TTC549 (cell line): Measurements from ENCODE around the gene PLA2G1B.

ENCODE experiments used
- FAIRE-seq: peaks from 2 replicates; lab custom pipeline; 2012; peaks lifted over from hg19 to GRCh38; lab: Jason Lieb, UNC

The PLA2G1B gene

GRCh38 chr12:120323772-120324171, 3.8 kb downstream of the PLA2G1B start:
- FAIRE-seq, result no peak

GRCh38 chr12:120321382-120322202, 6.0 kb downstream of the PLA2G1B start:
- FAIRE-seq, result no peak

GRCh38 chr12:120317224-120318105, 10.1 kb downstream of the PLA2G1B start:
- FAIRE-seq, result peak; percentile 98

GRCh38 chr12:120316798-120317223, 10.8 kb downstream of the PLA2G1B start:
- FAIRE-seq, result no peak

- FAIRE-seq, result no peak
Measured at GRCh38 chr12:120314220-120314619, 13.4 kb downstream of the PLA2G1B start.

- peak; percentile 93 for FAIRE-seq
Measured at GRCh38 chr12:120301962-120302815, 25.4 kb downstream of the PLA2G1B start, which contains the start of gene SIRT4. Gene SIRT4, plus strand, starts transcription at chr12:120302321. Its CDS starts 1,241 bp downstream, at chr12:120303562.

- FAIRE-seq, result peak; percentile 89
Measured at GRCh38 chr12:120292661-120293531, 34.7 kb downstream of the PLA2G1B start, which contains the start of gene RNU4-1. Gene RNU4-1, minus strand, starts transcription at chr12:120293237.

GRCh38 chr12:120292411-120292660, 35.2 kb downstream of the PLA2G1B start:
- FAIRE-seq, result no peak

GRCh38 chr12:120290609-120291305, 36.8 kb downstream of the PLA2G1B start:
- FAIRE-seq, result no peak

- no peak for FAIRE-seq
Measured at GRCh38 chr12:120287491-120287890, 40.1 kb downstream of the PLA2G1B start.

- no peak for FAIRE-seq
Measured at GRCh38 chr12:120286768-120287490, 40.6 kb downstream of the PLA2G1B start.

- no peak for FAIRE-seq
Measured at GRCh38 chr12:120284381-120284780, 43.2 kb downstream of the PLA2G1B start.

GRCh38 chr12:120283318-120283717, 44.3 kb downstream of the PLA2G1B start:
- no peak for FAIRE-seq

GRCh38 chr12:120278137-120279069, 49.2 kb downstream of the PLA2G1B start:
- FAIRE-seq, result no peak

GRCh38 chr12:120276734-120277133, 50.8 kb downstream of the PLA2G1B start:
- no peak for FAIRE-seq
